GM21576 (cell line): Measurements from ENCODE around the gene DNER.
"Not testable (repeated sequence)": the region's sequence is repeated elsewhere in the genome, so short reads cannot be mapped to it uniquely, and the experiment has no call there.

Experiments
- ATAC-seq: cut with Tn5 transposase; IDR thresholded peaks from one replicate; pipeline ENCODE4 v1.9.1; 2021; ENCODE audit warnings: mild to moderate bottlenecking, moderate library complexity; ENCODE audit not compliant: unreplicated experiment

DNER gene

DNA sequence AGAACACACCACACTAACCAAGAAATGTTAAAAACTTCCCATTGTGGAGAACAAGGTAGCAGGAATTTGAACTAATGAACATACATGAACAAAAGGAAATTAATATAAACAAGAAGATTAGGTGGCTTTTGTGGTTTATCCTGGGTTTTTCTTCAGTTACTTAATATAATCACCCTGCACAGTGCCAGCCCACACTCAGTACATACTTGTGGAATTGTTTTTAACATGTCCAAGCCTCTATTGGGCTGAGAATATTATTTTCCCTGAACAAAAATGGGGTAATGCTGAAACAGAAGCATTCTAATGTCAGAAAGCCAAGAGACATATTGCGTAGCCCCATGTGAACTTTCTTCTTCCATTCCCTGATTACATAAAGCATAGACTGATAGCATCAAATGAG is 202.8 kb downstream of the DNER start:
- no peak for ATAC-seq

DNA sequence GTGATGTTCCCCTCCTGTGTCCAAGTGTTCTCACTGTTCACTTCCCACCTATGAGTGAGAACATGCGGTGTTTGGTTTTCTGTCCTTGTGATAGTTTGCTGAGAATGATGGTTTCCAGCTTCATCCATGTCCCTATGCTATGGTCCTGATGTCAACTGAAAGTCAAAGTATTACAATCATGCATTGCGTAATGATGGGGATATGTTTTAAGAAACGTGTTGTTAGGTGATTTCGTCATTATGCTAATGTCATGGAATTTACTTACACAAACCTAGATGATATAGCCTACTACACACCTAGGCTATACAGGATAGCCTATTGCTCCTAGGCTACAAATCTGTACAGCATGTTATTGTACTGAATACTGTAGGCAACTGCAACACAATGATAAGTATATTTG is 207.7 kb downstream of the DNER start:
- ATAC-seq: not testable (repeated sequence)

DNA sequence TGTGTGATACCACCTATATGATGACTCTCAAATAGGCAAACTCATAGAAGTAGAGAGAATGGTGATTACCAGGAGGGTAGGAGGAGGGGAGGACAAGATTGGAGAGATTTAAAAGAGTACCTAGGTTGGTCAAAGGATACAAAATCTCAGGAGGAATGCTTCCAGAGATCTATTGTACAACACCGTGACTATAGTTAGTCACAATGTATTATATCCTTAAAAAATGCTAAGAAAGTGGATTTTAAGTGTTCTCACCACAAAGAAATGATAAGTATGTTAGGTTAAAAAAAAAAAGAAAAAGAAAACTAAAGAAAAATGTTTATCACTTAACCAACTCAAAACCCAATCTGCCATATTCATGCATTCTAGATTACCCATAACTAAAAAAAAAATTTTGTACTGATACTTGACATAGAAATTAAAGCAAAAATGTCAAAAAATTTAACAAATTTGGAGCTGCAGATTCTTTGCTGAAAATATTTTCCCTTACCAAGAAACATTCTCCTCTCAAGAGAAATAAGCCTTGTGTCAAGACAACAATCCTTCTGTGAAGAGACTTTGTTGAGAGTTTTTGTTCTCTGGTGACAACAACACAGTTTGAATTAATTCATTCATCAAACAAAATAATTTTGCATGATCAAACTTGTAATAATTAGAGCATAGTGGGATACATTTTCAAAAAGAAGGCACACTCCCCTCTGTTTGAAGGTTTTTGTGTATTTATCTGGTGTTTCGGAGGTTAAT is 213.1 kb downstream of the DNER start:
- no peak for ATAC-seq

DNA sequence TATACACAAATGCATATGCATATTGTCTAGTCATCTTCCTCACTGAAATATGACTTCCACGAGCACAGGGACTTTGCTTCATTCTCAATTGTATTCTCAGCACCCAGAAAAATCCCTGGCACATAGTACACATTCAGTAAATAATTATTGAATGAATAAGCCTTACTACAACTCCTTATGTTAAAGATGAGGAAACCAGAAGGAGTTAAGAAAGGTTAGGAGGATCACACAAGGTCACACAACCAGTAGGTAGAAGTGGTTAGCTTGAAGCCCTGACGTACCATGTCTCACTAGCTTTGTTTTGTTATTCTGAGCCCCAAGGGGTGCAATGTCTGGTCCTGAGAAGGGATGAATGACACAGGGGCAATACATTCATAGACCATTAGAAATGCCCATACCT is 222.3 kb downstream of the DNER start:
- ATAC-seq: no peak

DNA sequence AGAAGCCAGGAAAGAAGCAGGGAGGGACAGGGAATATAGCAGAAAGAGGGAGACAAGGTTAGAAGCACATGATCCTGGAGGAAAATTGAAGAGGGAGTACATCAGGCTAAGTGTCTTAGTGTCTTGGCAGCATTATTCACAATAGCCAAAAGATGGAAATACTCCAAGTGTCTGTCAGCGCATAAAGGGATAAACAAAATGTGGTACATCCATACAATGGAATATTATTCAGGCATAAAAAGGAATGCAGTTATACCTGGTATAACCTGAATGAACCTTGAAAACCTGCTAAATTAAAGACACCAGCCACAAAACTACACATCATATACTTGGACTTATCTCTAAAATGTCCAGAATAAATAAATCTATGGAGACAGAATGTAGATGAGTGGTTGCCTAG is 224.2 kb downstream of the DNER start:
- no peak for ATAC-seq

DNA sequence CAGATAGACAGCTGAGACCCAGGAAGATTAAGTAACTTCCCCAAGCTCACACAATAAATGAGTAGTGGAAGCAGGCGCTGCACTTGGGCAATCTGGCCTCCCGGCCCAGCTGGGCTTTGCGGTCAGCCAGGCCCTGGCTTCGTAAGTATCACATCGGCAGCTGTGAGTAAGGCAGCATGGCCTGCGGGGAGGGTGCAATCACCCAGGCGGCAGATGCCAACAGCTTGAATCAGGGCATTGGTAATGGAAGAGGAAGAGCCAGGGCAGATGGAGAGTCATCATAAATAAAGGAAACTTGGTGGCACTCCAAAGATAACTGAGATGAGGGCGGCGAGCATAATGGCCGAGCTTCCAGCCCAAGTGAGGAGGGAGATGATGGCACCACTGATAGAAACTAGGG is 225.3 kb downstream of the DNER start:
- no peak for ATAC-seq

DNA sequence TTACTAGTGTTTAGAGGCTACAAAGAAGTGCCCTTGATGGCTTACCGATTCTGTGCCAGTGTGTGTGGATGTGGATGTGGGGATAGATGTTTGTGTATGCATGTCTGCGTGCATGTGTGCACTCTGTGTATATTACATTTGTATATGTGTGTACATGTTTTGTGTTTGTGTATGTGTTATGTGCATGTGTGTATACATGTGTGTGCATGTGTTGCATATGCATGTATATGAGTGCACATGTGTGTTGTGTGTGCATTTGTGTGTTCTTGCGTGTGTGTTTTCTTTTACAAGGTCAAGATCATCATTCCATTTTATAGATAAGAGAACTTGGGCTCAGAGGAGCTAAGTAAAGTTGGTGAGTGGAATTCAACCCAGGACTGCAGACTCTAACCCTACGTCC is 226.1 kb downstream of the DNER start:
- ATAC-seq: no peak

DNA sequence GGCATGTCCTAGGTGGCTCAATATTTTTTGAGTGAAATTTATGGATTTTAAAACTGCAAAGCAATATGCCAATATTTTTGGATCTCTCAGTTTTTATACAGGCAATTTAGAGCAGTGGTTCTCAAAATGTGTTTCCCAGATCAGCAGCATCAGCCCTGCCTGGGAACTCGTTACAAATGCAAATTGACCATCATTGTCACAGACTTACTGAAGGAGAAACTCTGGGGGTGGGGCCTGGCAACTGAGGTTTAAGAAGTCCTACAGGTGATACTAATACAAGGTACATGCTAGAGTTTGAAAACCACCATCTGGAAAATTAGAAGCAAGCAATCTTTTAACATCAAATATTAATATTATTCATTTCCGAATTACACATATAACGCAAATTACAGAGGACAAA is 227.7 kb downstream of the DNER start:
- no peak for ATAC-seq

DNA sequence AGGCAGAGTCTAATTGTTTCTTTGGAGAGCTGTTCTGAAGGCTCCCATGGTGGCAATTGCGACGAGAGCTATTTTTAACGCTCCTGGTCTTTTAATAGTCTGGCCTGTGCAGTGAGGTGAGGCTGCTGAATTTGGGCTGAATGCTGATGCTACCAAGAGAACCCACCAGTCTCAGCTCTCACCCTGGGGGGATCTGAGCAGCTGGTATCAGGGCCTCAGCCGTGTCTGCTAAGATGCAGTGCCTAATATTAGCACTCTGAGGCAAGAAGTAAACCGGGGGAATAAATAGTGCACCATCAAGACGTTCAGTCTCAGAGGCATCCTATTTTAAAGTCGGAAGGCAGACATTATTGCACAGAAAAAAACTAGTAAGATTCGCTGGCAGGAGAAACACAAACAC is 228.5 kb downstream of the DNER start:
- no peak for ATAC-seq

DNA sequence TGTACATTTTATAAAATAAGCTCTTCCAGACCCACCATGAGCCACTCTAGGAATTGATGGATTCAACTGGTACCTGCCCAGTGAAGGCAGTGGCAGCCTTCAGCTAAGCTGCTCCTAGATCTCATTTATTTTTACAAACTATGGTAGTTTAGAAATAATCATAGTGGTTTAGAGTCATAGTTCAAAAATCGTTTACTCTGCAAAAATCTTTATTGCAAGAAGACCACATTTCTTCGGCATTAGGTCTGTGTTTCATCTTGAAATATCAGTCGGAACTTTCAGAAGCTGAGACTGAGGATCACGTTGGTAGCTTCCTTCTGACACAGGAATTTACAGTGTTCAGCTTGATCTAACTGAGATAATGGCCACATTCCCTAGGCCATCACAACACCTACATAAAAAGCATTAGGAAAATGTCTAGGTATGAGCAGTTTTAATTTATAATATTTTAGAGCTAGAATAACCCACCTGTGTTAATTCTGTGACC is 237.0 kb downstream of the DNER start:
- ATAC-seq: no peak

DNA sequence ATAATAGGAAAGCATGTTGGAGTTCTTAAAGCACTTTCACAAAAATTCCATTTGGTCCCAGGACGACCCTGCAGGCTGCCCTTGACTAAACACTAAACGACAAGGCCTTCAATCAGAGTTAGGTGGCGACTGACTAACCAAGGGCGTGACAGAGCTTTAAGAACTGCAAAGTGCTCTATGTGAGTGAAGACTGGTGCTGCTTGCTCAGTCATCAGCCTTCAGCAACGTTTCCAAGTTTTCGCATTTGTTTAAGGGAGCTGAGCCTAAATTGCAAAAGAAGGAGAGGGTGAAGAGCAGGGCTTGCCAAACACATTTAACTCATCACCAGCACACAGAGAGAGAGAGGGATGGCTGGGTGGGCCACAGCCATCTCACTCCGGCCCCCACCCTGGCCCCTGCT is 238.6 kb downstream of the DNER start:
- ATAC-seq: no peak

DNA sequence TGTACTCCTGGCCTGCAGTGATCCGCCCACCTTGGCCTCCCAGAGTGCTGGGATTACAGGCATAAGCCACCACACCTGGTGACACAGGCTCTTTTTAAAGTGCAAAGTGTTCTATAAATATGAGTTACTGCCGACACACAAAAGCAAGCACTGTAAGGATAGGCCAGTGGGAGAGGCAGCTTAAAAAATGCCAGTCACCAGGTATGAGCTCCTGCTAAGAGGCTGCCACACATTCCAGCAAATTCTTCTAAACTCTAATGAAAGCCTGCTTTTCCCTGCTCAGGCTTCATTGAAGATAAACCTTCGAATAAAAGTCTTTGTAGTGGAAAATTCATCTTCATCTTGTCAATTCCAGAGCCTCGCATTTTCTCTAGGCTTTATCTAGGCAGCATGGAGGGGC is 240.2 kb downstream of the DNER start:
- ATAC-seq: no peak

DNA sequence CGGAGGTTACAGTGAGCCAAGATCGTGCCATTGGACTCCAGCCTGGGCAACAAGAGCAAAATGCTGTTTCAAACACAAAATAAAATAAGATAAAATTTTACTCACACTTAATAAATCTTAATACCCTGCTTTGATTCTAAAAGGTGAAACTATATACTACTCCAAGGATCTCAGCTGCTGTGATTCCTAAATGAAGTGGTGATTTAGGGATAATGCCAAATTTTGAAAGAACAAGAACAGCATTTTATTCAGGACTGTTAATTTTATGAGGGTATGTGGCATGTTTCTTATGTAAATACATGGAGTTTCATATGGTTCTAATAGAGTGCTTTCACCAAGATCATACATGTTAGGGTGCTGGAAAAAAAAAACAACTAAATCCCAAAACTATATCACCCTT is 243.6 kb downstream of the DNER start:
- ATAC-seq: no peak

DNA sequence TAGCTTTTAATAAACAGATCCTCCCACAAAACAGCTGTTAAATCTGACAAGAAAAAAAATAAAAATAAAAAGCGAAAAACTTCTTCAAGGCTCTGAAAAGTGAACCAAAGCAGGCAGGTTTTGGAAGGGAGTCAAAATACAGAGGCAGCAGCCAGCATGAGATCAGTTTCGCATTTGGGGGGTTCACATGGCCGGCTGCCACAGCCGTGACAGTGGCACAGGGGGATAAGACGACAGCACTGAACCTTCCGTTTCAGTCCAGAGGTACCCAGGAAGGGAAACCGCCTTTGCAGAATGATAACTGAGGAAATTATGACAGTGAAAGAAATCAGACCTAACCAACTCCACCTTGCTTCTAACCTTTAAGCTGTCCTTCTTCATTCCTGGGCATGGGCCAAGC is 246.6 kb downstream of the DNER start:
- no peak for ATAC-seq

DNA sequence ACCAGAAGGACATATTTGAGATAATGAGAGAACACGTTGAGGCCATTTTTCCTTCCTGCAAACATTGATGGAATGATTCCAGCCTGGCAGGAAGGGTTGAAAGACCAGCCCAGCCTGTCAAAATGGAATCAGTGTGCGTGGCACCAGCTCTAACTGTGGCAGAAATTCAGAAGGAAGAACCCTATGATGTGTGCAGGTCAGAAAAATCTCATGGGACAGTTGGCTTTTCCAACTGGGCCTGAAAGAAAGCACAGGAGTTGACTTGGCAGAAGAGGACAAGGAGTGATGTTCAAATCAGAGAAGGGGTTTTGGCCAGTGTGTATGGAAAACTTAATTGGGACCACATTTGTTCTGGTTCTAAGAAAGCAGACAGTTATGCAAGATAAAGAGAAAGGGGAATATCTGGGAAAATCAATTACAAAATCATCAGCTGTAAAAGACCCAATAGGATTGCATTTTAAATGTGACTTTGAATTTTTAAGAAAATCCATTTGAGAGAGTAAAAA is 250.5 kb downstream of the DNER start:
- no peak for ATAC-seq

DNA sequence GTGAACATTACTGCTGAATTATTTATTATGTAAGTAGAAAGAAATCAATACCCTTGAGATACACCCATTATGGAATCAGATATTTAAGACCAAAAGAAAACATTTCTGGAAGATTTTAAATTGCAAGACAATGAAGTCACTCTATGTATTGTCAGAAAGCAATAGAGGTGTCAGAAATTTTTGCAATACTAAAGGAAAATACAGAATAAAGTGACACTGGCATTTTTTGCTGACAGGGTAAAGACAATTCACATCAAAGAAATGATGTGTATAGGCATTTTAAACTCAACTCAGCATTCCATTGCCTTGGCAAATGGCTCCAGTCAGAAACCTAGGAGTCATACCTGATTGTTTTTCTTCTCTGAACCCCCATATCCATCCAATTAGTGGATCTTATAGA is 252.2 kb downstream of the DNER start:
- ATAC-seq: no peak

DNA sequence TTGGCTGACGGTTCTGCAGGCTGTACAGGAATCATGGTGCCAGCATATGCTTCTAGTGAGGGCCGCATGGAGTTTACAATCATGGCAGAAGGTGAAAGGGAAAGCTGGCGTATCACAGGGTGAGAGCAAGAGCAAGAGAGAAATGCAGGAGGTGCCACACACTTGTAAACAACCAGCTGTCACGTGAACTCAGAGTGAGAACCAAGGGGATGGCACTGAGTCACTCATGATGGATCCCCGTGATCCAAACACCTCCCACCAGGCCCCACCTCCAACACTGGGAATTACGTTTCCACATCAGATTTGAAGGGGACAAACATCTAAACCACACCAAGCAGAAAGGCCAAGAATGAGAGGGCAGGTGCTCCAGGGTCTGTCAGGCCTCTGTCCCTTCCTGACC is 258.3 kb downstream of the DNER start:
- no peak for ATAC-seq

DNA sequence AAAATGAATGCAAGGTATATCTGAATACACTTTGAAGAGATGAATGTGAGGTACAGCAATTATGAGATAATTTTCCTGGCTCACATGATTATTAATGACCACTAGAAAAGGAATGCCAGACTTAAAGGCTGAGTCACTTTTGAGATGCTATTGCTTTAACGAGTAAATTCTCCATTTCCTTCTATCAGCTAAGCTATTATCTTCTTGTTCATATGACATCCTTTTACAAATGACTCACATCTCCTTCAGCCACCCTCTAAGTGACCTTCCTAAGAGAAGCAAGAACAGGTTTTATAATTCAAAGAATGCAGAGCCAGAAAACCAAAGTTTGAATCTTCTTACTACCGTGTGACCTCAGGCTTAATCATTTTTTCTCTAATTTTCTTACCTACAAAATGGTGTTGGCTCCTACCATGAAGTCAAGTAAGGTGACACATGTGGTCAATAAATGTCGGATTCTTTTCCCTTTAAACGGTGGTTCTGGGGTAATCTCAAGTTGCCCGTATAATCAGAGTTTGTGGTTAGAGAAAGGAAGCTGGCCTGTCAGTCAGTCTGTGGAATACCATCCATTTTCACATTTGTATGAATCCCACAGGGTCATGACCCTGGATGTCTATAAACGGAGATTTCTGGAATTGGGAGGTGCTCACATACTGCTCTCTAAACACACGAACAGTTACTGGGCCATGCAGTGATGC is 259.3 kb downstream of the DNER start:
- no peak for ATAC-seq

DNA sequence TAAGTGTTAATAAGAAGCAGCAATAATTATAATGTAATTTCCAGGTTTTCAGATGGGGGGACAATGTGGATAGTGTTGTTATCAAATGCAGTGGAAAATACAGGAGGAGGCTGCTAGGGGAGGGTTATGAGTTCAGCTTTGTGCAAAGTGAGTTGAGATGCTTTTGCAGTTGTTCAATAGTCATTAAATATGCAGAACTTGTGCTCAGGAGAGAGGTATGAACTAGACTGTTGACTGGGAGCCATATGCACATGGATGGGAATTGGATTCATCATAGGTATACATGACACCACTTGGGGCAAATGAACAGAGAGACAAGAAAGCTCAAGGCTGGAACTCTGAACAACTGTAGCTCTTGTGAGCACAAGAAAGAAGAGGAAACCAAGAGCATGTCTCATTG is 261.1 kb downstream of the DNER start:
- no peak for ATAC-seq

DNA sequence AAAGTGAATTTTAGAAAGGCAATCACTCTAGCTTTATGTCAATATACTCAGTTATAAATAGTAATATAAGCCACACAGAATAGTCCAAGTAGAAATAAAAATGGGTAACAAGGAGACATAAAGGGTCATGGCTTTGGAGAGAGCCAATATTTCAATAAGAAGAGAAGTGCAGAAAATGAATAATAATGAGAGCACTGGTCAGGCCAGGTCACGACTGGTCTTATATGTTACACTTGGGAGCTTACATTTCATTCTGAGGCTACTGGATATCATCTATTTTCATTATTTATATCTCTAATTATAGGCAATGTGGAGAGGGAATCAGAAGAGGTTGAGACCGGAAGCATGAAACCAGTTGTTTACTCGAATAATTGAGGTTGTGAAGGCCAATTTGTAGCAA is 262.5 kb downstream of the DNER start:
- no peak for ATAC-seq

DNA sequence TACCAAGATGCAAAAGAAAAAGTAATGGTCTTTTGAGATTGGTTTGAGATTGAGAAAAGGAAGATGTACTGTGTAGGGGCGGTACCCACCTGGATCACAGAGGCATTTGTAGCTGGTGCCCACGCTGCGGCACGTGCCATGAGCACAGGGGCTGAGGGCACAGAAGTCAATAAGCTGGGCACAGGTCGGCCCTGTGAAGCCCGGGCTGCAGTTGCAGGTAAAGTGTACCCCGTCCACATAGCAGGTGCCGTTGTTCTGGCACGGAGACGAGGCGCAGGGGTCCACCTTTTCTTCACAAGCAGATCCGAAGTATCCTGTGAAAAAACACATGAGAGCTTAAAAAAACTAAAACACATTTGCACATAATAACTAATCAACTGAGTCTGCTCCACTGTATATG is 267.1 kb downstream of the DNER start:
- ATAC-seq: no peak

DNA sequence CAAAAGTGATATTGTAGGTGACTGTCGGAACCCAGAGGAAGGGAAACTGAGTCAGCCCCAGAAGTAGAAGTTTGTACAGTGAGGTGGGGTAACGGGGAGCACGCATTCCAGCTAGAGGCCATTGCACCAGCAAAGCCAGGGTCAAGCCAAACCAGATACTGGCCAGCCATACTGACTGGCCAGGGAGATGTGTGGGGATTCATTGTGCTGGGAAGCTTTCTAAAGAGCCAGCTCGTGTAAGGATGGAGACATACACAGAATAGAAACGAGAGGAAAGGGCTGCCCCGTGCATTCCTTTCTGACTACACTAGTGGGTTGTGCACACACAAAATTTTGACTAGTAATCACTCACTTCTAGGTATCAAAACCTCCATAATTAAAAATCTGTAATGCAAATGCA is 268.0 kb downstream of the DNER start:
- no peak for ATAC-seq
